ENCODE results near the gene AWAT2.

Gene AWAT2

DNA sequence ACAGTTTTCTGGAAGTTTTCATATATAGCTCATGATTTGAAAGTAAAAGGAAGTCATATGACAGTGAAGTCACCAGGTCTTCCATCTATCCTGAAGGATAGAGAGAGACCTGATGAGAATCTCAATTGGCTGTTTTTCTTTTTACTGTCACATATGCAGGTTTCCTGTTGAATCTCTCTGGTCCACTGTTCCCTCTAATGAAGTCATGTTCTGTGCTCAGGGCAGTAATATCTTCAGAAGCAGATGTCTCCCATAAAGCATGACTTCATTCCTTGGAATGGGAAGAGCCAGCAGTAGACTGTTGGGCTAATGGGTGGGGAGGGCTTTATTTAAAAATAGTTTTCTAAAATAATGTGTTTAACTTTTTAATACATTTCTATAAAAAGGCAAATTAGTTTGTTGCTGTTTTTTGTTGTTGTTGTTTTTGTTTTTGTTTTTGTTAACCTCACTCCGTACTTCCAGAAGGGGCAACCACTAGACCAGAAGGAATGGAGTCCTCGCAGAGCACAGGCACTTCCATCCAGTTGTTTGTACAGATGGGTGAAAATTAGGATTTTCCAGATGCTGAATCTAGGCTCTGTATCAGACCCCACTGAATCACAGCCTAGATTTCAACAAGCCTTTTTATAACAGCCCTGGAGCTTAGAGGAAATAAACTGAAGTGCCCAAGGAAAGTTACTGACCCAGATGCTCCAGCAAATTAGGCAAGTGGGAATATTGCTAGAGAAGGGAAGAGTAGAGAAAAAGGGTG, 54.2 kb downstream of the AWAT2 start:
- Mint-ChIP-seq H3K9me3 (no peaks in the 10 kb centered on the region), H3K4me3 (no peak overlapping the region), H3K4me1 (ENCODE audit: low read depth) (no peaks in the 10 kb centered on the region), H3K27me3 (peaks cover 62% of the 10 kb centered on the region), H3K27ac (no peak overlapping the region), H3K36me3 (ENCODE audit: low read depth) (no peaks in the 10 kb centered on the region)
- no peak for DNase-seq

- DNase-seq = no peak
- Mint-ChIP-seq H3K27me3 (peaks cover 54% of the 10 kb centered on the region), H3K9me3 (no peaks in the 10 kb centered on the region), H3K36me3 (ENCODE audit: low read depth) (no peaks in the 10 kb centered on the region), H3K4me3 (no peak overlapping the region), H3K4me1 (ENCODE audit: low read depth) (no peaks in the 10 kb centered on the region), H3K27ac (no peak overlapping the region)
Measured at GRCh38 chrX:69993494-69993893, 56.2 kb downstream of the AWAT2 start.

GRCh38 chrX:69991685-69992084, 58.1 kb downstream of the AWAT2 start:
- no peak for DNase-seq
- no peaks in the 10 kb centered on the region for H3K9me3 Mint-ChIP-seq
- no peaks in the 10 kb centered on the region for H3K4me1 Mint-ChIP-seq (ENCODE audit: low read depth)
- no peaks in the 10 kb centered on the region for H3K36me3 Mint-ChIP-seq (ENCODE audit: low read depth)
- peaks cover 42% of the 10 kb centered on the region for H3K27me3 Mint-ChIP-seq
- H3K27ac Mint-ChIP-seq = no peak overlapping the region
- H3K4me3 Mint-ChIP-seq = no peak overlapping the region
